NCI-H1930 (cell line): ENCODE measurements around the gene TMEM182.

ENCODE experiments used
- DNase-seq, 2 experiments: peaks; one replicate each; lab custom pipeline; 2025; lab: John Stamatoyannopoulos, UW

Gene TMEM182

DNA sequence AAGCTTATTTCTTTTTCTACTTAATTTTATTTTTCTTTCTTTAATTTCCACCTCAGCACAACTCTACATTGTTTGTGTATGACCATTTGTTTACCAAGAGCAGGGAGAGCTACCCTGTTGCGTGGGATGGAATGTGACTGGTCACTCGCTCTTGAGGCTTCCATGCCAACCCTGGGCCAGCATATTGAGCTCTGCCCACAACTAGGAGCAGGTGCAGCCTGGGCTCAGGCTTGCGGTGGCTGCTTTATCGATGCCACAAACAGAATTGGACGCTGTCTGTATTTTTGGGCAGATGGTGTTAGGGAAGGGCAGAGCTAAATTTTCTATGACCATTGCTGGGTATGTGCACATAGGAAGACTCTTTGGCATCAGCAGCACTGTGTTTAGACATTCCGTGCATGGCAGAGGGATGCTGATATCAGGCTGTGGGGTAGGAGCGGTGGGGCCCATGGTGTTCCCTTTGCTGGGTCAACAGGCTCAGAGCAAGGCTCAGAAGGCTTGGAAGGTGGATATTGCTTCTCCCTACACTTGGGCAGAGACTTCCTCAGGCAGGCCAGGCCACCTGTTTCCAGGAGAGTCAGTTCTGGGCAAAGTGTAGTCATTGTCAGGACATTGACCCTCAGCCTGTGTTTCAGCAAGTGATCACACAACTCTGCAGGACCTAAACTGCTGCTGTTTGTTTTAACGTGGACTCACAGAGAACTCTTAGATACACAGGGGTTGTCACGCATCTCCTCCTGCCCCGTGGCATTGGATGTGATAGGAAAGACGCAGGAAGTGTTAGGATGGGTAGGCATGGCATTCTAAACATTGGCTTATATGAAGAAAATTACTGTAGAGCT, 40.2 kb downstream of the TMEM182 start:
- no peak for DNase-seq

DNA sequence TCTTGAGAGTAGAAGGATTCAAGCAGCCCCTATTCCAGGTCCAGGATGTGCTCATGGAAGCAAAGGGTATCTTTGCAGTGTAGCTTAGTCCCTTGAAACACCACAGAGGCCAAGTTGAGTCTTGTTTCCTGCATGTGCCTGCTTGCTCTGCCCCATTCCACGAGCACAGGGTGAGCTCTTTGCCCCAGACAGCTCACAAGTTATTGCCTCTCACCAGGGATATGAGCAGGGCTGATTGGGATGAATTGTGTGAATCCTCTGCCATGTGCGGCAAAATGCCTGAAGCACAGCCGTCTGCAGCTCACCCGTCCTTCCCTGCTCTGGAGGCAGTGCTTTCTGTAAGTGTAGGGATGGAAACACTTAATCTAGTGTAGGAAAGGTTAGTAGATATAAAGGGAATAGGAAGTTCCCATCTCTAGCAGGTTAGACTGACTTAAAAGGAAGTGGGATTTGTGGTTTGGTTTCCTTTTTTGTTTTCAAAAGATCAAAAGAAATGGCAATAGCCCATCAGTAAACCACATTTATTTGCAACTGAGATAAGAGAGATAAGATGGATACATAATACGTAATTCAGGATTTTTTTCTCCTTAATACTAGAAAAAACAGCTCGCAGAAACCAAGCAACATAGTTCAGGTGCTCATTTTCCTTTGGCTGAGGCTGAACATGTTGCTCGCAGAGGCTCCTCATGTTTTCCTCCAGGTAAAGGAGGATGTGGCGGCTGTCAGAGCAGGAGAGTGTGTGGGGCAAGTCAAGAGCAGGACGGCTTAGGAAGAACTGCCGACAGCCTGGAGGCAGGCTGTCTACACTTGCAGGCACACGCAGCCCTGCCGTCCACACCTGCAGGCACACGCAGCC, 41.4 kb downstream of the TMEM182 start:
- DNase-seq: no peak

DNA sequence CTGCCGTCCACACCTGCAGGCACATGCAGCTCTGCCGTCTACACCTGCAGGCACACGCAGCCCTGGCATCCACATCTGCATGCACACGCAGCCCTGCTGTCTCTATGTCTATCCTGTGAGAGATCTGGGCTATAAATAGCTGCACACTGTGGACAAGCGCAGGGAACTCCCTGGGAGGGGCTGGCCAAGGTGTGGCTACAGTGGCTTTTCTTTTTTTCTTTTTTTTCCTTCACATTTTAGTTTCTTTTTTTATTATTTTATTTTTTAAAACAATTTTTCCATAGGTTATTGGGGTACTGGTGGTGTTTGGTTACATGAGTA, 42.0 kb downstream of the TMEM182 start:
- no peak for DNase-seq

DNA sequence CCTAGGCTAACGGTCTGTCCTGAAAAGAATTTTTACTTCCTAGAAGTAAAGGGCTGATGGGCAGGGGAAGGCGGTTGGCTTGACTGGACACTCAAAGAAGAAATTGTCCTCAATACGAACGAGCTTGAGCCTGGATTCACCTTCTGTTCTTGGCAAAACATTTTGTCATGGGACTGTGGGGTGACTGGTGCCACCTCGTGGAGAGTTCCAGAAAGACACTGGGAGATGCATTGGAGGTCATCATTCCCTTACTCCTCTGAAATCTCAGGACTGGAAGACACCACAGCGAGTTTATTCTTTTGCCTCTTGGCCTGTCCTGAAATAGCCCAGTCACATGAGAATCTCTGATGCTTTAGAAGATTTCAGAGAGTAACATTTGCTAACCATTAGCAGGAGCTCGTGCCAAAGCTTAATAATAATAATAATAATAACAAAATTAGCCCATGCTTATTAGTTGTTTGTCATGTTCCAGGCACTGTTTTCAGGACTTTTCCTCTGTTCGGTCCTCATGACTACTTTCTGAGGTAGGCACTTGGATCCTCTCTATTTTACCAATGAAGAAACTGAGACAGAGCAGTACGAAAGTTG, 44.5 kb downstream of the TMEM182 start:
- no peak for DNase-seq

DNA sequence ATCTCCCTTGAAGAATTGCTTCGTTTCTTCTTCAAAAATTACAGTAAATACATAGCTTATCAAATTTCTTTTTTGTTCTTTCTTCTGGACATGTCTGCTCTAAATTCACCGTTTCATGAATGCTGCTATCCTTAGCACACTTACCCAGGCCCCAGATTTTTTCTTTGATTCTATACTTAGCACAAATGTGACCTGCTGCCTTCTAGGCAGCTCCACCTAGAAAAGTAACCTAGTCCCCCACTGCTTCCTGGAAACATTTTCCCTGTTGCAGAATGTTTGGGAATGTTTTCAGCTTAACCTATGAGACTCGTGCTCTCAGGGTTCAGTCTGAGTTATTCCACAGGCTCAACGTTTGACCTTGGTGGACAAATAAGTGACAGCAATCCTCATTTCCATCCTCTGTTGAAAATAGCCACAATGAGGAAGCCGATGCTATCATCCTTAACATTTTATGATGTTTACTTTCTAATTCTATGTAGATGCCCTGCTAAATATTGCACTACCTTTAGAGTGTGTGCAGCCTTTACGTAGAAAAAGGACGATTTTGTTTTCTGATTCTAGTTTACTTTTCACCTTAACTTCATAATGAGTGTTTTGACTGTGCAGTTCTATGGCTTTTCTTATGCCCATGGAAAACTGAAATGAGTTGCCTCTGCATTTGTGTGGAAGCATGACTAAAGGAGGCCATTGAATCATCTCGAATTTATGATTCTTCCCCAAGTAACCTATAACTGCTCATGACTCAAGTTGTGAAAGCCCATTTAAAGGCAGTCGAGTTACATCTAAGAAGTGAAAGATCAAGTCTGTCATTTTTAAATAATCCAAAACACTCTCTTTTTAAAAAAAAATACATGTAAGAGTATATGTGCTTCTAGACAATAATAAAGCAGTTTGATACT, 47.7 kb downstream of the TMEM182 start:
- no peak for DNase-seq

DNA sequence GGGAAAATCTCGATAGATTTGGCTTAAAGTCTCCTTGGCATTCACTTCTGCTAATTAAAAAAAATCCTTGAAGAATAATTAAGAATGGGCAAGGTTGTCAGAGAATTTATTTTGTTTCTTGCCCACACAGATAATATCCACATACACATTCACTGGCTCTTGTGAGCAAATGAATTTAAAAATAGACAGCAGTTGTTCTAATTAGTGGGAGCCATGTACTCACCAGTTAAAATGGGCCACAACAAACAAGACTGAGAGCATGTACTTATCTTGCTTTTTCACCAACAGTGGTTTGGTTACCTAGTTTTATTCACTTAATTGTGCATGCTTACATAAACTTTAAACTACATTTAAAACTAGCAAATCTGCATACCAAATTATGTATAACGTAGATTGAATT, 53.5 kb downstream of the TMEM182 start:
- DNase-seq: no peak

DNA sequence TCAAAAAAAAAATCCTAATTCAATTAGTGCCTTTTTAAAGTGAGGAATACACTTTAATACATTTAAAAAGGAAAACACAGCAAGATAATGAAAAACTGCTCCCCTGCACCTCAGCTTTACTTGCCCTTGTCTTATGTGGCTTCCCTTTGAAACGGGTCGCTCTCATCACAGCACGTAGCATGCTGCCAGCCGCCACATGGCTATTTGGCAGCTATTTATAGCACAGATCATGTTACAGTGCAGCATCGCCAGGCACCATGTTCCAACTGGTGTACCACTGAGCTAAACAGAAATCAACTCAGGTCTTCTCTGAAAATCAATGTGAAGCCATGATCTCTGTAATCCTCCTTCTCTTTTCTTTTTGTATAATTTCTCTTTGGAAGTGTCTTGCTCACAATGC, 65.1 kb downstream of the TMEM182 start:
- peak; percentile 54 to 62 for DNase-seq

DNA sequence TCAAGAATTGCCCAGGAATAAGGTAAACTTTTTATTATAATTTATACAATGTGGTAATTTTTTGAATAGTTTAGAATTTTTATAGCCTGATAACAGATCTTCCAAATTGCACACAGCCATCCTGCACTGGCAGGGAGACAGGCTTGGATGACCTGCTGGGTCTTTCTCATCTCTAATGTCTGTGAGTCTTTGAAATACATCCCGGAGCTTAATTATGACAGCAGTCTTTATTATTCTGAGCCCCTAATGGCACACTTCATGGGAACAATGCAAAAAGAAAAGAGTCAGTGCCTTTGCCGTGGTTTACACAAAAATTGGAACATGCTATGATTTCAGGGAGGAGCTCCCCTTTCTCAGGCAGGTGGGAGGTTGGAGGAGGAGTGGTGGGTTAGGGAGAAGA, 71.0 kb downstream of the TMEM182 start:
- peak in 1 of 2 experiments; percentile 35 for DNase-seq

DNA sequence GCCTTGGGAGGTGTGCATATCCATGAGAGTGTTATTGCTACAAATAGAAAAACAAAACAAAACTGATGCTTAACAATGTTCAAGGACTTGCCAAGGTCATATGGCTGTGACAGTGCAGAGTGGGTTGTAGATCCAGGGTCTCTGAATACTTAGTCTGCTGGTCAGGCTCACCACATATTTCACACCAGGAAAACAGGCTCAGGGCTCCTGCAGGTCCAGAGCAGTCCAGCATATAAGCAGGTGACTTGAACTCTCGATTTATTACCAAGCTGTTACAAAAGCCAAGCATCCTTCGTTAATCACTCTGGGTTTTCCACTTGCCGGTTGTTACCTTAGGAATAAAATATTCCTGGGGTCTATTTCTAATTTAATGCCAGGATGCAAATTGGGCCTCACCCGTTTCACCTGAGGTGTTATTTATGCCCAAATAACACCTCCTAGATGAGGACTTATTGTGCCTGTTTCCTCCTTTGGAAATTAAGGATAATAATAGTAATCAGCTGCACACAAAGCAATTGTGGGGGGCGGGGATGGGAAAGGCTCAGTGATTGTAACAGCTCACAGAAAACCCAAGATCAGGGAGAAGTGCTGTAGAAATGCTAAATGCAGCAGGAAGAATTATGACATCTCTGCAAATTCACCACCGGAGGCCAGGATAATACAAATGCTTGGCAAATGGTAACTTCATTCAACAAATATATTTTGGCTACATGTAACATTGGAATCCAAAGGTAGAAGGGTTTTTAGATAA, 72.9 kb downstream of the TMEM182 start:
- no peak for DNase-seq

DNA sequence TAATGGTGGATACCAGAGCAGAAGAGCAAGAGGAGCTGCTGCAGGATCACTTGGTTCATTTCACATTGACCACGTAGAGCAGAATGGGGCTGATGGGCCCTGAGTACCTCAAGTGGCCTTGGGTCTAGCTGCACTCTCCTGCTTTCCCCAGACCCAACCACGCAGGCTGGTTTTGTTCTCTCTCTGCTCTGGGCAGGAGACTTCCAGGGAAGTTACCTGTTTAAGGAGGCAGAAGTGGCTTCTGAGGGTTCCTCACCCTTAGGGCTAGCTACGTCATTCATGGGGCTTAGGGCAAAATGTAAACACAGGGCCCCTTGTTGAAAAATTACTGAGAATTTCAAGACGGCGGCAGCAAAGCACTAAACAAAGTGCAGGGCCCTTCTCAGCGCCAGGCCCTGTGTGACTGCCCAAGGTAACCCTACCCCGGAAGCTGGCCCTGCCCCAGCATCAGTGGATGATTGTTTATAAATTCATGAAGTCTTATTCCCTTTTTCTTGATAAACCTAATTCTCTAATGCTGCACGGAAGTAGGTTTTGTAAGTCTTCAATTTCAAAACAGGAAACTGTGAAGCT, 75.9 kb downstream of the TMEM182 start:
- no peak for DNase-seq

DNA sequence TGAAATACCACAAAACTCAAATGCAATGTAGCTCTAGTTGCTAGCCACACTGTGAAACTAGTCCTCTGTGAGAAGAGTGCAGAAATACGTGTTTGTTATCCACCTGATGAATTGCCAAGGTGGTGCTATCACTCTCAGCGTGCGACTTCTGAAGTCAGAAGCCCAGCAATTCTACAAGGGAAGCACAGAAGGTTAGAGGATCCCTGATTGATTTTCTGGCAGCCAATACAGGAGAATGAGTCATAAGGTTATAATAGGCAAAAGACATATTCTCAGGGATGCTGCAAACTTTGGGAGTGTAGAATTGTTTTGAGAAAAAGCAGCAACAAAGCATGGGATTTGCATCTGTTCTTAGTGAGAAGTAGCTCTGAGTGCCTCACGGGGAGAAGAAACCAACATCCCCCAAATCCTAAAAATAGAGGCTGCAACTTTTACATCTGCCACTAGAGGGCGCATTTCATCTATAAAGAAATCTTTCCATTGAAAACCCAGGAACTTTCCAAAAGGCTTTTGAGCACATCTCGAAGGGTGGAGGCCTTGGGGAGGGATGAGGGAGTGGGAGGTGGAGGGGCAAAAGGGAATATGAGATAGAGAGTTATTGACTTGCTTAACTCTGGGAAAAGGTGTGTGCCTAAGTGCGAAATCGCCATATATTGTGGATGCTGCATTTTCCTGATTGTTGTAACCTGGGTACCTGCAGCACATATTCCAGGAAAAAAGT, 78.0 kb downstream of the TMEM182 start:
- peak; percentile 3 to 62 for DNase-seq

DNA sequence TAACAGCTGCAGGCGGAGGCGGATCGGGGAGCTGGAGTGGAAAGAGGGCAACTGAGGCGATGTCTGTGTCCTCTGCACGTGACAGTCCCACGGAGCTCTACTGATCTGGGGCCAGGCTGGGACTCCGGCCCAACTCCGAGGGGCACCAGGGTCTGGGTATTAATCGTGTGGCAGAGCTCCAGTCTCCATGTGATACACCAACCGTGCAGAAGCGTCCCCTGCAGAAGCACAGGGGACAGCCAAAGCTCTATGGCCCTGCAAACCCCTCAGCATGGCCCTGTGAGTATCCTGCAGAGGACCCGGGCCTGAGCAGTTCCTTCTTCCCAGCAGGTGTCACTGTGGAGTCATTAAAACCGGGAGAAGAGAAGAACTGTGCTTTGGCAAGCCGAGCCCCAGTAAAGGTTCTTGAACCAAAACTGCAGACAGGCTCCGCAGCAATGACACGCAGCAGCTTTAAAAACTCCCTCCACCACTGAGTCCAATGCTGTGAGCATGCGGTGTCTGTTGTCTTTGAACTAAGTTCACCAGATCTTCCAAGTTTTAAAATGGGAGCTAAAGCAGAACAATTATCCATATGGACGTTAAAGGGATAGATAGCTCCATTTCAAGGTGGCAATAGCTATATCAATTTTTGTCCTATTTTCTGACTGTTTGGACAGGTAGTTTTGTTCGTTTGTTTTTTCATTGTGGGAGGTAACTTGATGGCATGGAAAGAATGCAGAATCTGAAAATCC, 79.4 kb downstream of the TMEM182 start:
- DNase-seq: peak; percentile 10 to 41

DNA sequence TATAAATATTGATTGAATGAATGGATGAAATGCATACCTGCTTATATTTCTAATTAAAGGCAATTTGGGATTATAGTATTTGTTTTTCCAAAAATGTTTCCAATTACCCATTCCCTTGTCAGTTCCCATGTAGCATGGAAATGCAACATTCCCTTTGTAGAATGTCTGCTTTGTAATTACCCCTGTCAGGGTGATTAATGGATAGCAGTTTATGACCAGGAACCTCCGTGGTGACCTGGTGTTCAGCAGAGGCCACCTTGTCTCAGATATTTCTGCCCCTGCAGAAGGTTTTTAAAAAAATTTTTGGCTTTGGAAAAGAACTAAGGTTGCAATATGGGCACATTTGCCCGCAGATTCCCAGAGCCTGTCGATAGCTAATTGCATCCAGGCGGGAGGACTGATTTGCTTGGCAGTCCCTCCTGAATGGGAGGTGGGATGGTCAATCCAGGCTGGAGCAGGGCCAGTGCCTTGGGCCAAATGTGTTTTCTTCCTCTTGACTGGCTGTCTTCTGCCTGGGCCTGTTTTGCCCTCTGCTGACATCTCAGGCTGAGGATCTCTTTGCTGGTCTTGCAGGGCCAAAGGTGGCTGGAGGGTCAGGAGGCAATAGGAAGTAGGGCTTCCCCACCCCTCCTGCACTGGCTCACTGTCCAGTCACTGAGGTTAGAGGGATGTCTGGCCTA, 82.1 kb downstream of the TMEM182 start:
- DNase-seq: no peak

DNA sequence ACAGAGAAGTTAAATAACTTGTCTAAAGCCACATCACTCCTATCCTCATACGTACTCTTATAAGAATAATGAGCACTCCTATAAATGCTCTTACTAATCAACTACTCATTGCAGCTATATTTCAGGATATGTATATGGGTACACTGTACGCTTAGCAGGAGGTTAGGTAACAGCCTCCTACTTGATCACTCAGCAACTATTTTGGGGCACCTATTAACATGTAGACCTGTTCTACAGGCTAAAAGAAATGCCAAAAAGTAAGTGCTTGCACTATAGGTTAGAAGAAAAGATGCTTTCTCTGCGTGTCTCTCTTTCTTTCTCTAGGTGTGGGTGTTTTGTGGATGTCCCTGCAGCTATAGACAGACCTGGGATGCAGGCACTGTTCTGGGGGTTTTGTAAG, 83.1 kb downstream of the TMEM182 start:
- DNase-seq: no peak

DNA sequence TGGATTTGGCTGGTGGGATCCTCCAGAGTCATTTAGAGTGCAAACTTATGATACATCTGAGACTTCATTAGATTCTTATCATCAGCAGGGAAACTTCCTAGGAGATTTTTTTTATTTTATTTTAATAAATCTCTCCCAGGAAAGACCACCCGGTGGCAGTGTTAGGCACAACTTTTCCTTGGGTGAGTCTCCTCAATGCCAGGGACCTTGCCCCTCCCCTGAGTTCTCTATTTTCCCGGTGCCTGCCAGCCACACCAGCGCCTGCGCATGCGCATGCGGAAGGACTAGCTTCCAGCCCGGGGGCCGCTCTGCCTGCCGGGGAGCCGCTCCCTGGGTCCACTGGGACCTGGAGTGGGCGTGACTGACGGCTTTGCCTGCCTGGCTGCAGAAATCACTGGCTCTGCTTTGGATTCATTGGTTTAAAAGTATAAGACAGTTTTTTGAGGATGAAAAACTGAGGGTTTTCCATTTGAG, 86.6 kb downstream of the TMEM182 start:
- no peak for DNase-seq

DNA sequence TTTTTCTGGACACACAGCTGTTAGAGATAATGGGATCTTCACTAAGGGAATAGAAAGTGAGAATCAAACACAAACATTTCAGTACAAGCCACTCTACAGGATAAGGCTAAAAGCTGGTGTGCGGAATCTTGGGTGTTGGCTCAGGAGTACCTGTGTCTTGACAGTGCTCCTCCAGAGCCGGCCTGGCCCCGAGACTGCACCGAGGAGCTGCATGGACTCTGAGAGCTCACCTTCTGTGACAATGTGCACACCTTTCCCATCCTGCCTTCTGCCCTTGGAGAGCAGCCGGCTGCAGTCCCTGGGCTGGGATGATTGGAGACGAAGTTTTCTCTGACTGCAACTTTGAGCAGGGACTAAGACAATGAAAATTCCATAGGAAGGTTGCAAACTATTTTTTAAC, 89.1 kb downstream of the TMEM182 start:
- DNase-seq: no peak

DNA sequence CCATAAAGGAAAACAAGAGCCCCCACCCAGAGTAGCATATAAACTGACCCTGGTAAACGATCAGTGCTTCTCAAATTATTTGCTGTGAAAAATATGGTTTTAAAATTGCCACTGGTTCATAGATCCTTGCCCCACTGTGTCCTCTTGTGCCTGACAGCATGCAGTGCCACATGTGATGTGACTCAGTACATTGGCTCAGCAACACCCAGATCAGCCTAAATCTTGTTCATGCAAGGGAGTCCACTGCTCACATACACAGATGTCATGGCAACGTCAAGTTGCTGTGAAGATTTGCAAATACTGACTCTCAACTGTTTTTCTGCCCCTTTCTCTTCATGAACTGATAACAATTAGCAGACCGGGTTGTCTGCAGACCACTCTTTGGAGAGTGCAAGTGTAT, 91.0 kb downstream of the TMEM182 start:
- DNase-seq: no peak
